Ectodermal cell (in vitro differentiated cells): ENCODE measurements around the gene ART1.
"Not testable (repeated sequence)": the region's sequence is repeated elsewhere in the genome, so short reads cannot be mapped to it uniquely, and the experiment has no call there.

Experiments
- H3K27ac ChIP-seq: 2 replicates; pipeline ENCODE4 v1.7.0; 2013; ENCODE audit warnings: mild to moderate bottlenecking, low read depth, low read length; ENCODE audit not compliant: insufficient read depth, poor library complexity, severe bottlenecking
- H3K27me3 ChIP-seq: 2 replicates; pipeline ENCODE4 v1.7.0; 2013; ENCODE audit warnings: mild to moderate bottlenecking, low read length; ENCODE audit not compliant: insufficient read depth, control insufficient read depth, poor library complexity, severe bottlenecking
- H3K36me3 ChIP-seq: one replicate; pipeline ENCODE4 v1.7.0; 2013; ENCODE audit warnings: low read length; ENCODE audit not compliant: control insufficient read depth, insufficient read depth
- H3K4me1 ChIP-seq: one replicate; pipeline ENCODE4 v1.7.0; 2013; ENCODE audit warnings: low read length; ENCODE audit not compliant: control insufficient read depth, insufficient read depth
- H3K4me3 ChIP-seq: 2 replicates; pipeline ENCODE4 v1.7.0; 2013; ENCODE audit warnings: low read depth, low read length, control low read depth; ENCODE audit not compliant: insufficient read depth
- H3K9me3 ChIP-seq: 2 replicates; pipeline ENCODE4 v1.7.0; 2013; ENCODE audit warnings: mild to moderate bottlenecking, low read length, moderate library complexity; ENCODE audit not compliant: control insufficient read depth
- WGBS, 2 experiments: methylation state at CpG; one replicate each; pipeline ENCODE4 v1.1.7; 2013; ENCODE audit warnings: missing lambda C conversion rate in 2 of 2; 5-methylcytosine and 5-hydroxymethylcytosine counted together

The ART1 gene

DNA sequence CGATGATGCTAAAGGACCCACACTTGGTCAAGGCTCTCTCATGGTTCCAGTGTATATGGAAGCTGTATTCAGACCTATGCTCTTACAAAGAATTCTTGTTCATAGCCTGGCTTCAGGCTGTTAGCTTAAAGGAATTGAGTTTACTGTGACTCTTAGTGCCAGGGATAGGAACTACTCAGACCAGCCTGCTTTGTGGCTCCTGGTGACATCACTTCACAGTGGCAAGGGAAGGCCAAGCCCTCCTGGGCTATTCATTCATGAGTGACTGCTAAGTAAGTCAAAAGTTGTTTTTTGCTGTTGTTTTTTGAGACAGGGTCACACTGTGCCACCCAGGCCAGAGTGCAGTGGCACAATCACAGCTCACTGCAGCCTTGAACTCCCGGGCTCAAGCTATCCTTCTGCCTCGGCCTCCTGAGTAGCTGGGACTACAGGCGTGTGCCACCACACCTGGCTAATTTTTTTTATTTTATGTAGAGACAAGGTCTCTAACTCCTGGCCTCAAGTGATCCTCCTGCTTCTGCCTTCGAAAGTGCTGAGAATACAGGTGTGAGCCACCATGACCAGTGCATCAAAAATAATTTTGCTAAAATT is 12.8 kb upstream of the ART1 start:
- Histone ChIP-seq H3K4me3 (no peak overlapping the region), H3K36me3 (no peaks in the 10 kb centered on the region), H3K27me3 (no peaks in the 10 kb centered on the region), H3K9me3 (no peaks in the 10 kb centered on the region), H3K4me1 (no peaks in the 10 kb centered on the region), H3K27ac (no peak overlapping the region)
- 93% methylated on average over 5 of the region's 5 CpGs for WGBS, 2 experiments

- Histone ChIP-seq H3K27me3 (no peaks in the 10 kb centered on the region), H3K36me3 (no peaks in the 10 kb centered on the region), H3K4me1 (no peaks in the 10 kb centered on the region), H3K9me3 (no peaks in the 10 kb centered on the region), H3K27ac (no peak overlapping the region), H3K4me3 (no peak overlapping the region)
- 92 to 94% methylated on average over 15 of the region's 15 CpGs for WGBS, 2 experiments
Measured at GRCh38 chr11:3635641-3636375, 9.1 kb upstream of the ART1 start.

DNA sequence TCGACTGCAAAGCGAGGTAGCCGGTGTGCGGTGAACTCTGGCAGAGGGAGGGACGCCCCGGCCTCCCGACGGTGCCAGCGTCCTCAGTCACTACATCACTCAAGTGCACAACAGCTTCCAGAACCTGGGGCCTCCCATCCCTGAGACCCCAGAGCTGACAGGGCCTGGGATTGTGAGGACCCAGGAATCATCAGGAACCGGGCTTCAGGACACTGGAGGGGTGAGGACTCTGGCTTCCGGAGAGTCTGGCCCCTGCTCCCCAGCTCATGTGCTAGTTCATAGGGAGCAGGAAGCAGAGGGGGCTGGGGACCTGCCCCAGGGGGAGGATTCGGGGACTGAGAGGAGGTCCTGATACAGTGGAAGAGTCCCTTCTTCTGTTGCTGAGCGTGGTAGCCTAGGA is 7.7 kb upstream of the ART1 start:
- Histone ChIP-seq H3K27ac (no peak overlapping the region), H3K9me3 (no peaks in the 10 kb centered on the region), H3K4me1 (no peaks in the 10 kb centered on the region), H3K36me3 (no peaks in the 10 kb centered on the region), H3K27me3 (no peaks in the 10 kb centered on the region), H3K4me3 (no peak overlapping the region)
- 87 to 89% methylated on average over 13 of the region's 13 CpGs for WGBS, 2 experiments

DNA sequence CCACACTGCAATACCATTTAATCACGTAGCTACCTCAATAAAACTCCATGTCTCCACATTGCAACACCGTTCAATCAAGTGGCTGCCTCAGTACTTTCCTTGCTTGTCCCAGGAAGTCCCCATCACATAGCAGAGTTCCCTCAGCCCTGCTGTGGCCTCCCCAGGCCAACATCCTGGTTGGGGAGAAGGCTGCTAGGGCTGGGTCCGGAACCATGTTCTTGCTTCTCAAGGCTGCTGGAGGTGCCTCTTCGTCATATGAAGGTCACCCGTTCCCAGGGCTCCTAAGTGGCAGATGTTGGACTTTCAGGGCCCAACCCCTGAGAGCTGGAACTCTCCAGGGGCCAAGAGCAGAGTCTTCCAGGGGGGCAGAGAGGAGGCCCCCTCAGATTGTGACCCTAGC is 6.4 kb upstream of the ART1 start:
- Histone ChIP-seq H3K4me3 (no peak overlapping the region), H3K4me1 (no peaks in the 10 kb centered on the region), H3K36me3 (no peaks in the 10 kb centered on the region), H3K27me3 (no peaks in the 10 kb centered on the region), H3K9me3 (no peaks in the 10 kb centered on the region), H3K27ac (no peak overlapping the region)
- WGBS, 2 experiments: 84 to 89% methylated on average over 5 of the region's 5 CpGs

- Histone ChIP-seq H3K36me3 (no peaks in the 10 kb centered on the region), H3K4me1 (no peaks in the 10 kb centered on the region)
- 94 to 96% methylated on average over 14 of the region's 14 CpGs for WGBS, 2 experiments
Measured at GRCh38 chr11:3639841-3640240, 5.1 kb upstream of the ART1 start.

DNA sequence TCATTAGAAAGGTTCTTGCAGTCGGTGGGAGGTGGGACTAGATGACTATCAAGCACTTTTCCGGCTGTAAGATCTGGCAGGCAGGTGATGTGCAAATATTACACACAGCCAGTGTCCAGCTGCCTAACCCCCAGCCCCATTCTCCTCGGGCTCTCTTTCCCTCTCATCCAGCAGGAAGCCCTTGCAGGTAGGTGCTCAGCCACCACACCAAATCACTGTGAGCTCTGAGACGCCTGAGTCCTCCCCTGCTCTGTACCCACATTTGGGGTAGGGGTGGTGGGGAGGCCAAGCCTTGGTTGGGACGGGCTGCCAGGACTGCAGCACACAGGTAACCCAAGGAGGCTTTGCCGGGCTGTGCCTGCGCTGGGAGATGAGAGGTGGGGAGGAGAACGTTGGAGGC is 3.7 kb upstream of the ART1 start:
- Histone ChIP-seq H3K4me1 (no peaks in the 10 kb centered on the region), H3K36me3 (no peaks in the 10 kb centered on the region), H3K27me3 (no peaks in the 10 kb centered on the region), H3K27ac (no peak overlapping the region), H3K9me3 (no peaks in the 10 kb centered on the region), H3K4me3 (peak overlapping the region; percentile 53)
- 61 to 63% methylated on average over 8 of the region's 8 CpGs for WGBS, 2 experiments

More at GRCh38 chr11:3639841-3640240, 5.1 kb upstream of the ART1 start:
- H3K9me3 ChIP-seq: no peaks in the 10 kb centered on the region
- no peak overlapping the region for H3K4me3 ChIP-seq
- no peaks in the 10 kb centered on the region for H3K27me3 ChIP-seq
- H3K27ac ChIP-seq: no peak overlapping the region

DNA sequence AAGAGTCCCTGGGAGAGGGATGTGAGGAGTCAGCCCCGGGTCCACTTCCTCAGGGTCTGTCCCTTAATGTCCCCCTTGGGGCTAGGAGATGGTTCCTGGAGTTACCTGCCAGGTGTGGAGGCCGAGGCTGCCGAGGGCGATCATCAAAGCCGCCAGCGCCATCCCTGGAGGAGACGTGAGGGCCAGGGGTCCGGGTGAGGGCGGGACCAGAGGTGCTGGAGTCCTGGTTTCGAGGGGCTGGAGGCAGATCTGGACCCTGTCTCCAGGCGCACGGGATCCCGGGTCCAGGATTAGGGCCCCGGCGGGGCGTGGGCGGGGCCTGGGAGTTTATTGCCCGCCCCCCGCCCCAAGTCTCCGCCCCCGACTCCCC is 3.2 kb upstream of the ART1 start, which contains the start of gene ART5:
Gene ART5 (minus strand): TSS at position 292 of the 370 bp plus-strand sequence. CDS start 130 bp downstream, at position 162.
- no peaks in the 10 kb centered on the region for H3K36me3 ChIP-seq
- H3K4me3 ChIP-seq: peak within 1 kb of the TSS; percentile 53
- H3K9me3 ChIP-seq: no peaks in the 10 kb centered on the region
- no peaks in the 10 kb centered on the region for H3K27me3 ChIP-seq
- peak within 1 kb of the TSS; percentile 92 for H3K27ac ChIP-seq
- WGBS, 2 experiments: 10 to 11% methylated on average over 21 of the region's 21 CpGs
- no peaks in the 10 kb centered on the region for H3K4me1 ChIP-seq

GRCh38 chr11:3642071-3642951 is 2.6 kb upstream of the ART1 start:
- WGBS, 2 experiments: 0 to 1% methylated on average over 55 of the region's 55 CpGs
- peak overlapping the region; percentile 92 for H3K27ac ChIP-seq

GRCh38 chr11:3643102-3643546 is 1.8 kb upstream of the ART1 start:
- WGBS, 2 experiments: 46 to 48% methylated on average over 11 of the region's 11 CpGs
- Histone ChIP-seq H3K4me3 (peak overlapping the region; percentile 53), H3K27ac (peak overlapping the region; percentile 92)
- H3K4me1 ChIP-seq, H3K36me3 ChIP-seq, H3K9me3 ChIP-seq, H3K27me3 ChIP-seq: not testable (repeated sequence)

More at GRCh38 chr11:3642071-3642951, 2.6 kb upstream of the ART1 start:
- Histone ChIP-seq H3K4me1 (no peaks in the 10 kb centered on the region), H3K9me3 (no peaks in the 10 kb centered on the region), H3K4me3 (peak overlapping the region; percentile 53), H3K27me3 (no peaks in the 10 kb centered on the region), H3K36me3 (no peaks in the 10 kb centered on the region)

- whole genome bisulfite sequencing, 2 experiments: 90 to 91% methylated on average over 7 of the region's 7 CpGs
- no peaks in the 10 kb centered on the region for H3K4me1 ChIP-seq
- H3K9me3 ChIP-seq: no peaks in the 10 kb centered on the region
- no peaks in the 10 kb centered on the region for H3K27me3 ChIP-seq
- no peaks in the 10 kb centered on the region for H3K36me3 ChIP-seq
- H3K4me3 ChIP-seq: no peak overlapping the region
- no peak overlapping the region for H3K27ac ChIP-seq
Measured at GRCh38 chr11:3645552-3645951, 624 bp downstream of the ART1 start.
